Measurements from ENCODE around the gene TK2. TPM values are rescaled to one million over a fixed set of nuclear protein-coding genes. Genes with fewer than 3 reads are reported as not detected.

TK2 gene
- total and polyA plus RNA-seq, 2 experiments from 2014 or later = 1.8 to 4.2 TPM

DNA sequence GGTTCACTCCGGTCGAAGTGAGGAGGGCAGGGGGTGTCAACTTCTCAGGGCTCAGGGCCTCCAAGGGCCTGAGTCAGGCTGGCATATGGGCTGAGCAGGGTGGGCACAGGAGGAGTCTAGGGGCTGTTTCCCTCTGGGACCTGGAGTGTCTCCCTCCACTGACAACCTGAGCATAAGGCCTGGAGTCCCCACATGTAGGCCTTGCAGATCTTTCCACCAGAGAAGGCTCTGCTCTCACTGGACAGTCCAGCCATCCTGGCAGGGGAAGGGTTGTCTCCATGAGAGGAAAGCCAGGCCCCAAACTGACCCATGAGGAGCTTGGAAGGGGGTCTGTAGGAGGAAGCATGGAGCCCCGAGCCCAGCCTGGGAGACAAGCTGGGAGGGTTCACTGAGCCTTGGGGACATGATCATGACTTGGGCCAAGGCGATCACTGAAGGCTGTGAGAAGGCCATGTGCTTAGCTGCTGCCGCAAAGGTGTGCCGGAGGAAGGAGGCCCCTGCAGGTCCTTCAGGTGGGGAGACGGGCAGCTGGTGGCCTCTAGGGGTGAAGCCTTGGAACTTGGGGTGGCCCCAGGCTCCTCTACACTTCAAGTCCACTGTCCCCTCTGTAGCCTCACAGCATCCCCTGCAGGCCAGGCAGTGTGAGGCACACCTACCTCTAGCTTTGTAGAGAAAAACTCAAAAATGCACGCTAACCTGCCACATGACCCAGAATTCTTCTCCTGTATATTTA is 39.2 kb upstream of the TK2 start:
- H3K4me3 Mint-ChIP-seq = no peak overlapping the region
- H3K36me3 Mint-ChIP-seq (ENCODE audit: low read depth) = no peaks in the 10 kb centered on the region
- Histone ChIP-seq H3K36me3 (ENCODE audit: insufficient read depth) (no peaks in the 10 kb centered on the region), H4K20me1 (replicated peaks; ENCODE audit: insufficient read depth) (no peaks in the 10 kb centered on the region), H3K9me2 (ENCODE audit: insufficient read depth) (no peaks in the 10 kb centered on the region), H3K27me3 (ENCODE audit: insufficient read depth) (no peaks in the 10 kb centered on the region), H3K4me1 (ENCODE audit: insufficient read depth) (peaks cover 3% of the 10 kb centered on the region; the same call in 1 of the 2 replicates), H3K27ac (ENCODE audit: low read depth) (no peak overlapping the region), H3K79me2 (replicated peaks; ENCODE audit: insufficient read depth) (no peaks in the 10 kb centered on the region), H3F3A (replicated peaks; ENCODE audit: low read depth) (no peaks in the 10 kb centered on the region), H3K4me2 (no peak overlapping the region), H3K4me3 (no peak overlapping the region), H2AFZ (no peak overlapping the region)
- no peaks in the 10 kb centered on the region for H3K9me3 Mint-ChIP-seq
- DNase-seq (ENCODE audit: low spot score) (peak; percentile 92), ATAC-seq (peak; percentile 99)
- TF ChIP-seq, protein P1, sequence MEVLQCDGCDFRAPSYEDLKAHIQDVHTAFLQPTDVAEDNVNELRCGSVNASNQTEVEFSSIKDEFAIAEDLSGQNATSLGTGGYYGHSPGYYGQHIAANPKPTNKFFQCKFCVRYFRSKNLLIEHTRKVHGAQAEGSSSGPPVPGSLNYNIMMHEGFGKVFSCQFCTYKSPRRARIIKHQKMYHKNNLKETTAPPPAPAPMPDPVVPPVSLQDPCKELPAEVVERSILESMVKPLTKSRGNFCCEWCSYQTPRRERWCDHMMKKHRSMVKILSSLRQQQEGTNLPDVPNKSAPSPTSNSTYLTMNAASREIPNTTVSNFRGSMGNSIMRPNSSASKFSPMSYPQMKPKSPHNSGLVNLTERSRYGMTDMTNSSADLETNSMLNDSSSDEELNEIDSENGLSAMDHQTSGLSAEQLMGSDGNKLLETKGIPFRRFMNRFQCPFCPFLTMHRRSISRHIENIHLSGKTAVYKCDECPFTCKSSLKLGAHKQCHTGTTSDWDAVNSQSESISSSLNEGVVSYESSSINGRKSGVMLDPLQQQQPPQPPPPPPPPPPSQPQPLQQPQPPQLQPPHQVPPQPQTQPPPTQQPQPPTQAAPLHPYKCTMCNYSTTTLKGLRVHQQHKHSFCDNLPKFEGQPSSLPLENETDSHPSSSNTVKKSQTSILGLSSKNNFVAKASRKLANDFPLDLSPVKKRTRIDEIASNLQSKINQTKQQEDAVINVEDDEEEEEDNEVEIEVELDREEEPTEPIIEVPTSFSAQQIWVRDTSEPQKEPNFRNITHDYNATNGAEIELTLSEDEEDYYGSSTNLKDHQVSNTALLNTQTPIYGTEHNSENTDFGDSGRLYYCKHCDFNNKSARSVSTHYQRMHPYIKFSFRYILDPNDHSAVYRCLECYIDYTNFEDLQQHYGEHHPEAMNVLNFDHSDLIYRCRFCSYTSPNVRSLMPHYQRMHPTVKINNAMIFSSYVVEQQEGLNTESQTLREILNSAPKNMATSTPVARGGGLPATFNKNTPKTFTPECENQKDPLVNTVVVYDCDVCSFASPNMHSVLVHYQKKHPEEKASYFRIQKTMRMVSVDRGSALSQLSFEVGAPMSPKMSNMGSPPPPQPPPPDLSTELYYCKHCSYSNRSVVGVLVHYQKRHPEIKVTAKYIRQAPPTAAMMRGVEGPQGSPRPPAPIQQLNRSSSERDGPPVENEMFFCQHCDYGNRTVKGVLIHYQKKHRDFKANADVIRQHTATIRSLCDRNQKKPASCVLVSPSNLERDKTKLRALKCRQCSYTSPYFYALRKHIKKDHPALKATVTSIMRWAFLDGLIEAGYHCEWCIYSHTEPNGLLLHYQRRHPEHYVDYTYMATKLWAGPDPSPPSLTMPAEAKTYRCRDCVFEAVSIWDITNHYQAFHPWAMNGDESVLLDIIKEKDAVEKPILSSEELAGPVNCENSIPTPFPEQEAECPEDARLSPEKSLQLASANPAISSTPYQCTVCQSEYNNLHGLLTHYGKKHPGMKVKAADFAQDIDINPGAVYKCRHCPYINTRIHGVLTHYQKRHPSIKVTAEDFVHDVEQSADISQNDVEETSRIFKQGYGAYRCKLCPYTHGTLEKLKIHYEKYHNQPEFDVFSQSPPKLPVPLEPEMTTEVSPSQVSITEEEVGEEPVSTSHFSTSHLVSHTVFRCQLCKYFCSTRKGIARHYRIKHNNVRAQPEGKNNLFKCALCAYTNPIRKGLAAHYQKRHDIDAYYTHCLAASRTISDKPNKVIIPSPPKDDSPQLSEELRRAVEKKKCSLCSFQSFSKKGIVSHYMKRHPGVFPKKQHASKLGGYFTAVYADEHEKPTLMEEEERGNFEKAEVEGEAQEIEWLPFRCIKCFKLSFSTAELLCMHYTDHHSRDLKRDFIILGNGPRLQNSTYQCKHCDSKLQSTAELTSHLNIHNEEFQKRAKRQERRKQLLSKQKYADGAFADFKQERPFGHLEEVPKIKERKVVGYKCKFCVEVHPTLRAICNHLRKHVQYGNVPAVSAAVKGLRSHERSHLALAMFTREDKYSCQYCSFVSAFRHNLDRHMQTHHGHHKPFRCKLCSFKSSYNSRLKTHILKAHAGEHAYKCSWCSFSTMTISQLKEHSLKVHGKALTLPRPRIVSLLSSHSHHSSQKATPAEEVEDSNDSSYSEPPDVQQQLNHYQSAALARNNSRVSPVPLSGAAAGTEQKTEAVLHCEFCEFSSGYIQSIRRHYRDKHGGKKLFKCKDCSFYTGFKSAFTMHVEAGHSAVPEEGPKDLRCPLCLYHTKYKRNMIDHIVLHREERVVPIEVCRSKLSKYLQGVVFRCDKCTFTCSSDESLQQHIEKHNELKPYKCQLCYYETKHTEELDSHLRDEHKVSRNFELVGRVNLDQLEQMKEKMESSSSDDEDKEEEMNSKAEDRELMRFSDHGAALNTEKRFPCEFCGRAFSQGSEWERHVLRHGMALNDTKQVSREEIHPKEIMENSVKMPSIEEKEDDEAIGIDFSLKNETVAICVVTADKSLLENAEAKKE (CRISPR knock-in tag; IDR thresholded peaks at IDR 0.05) = peak; percentile 91
- TF ChIP-seq EZH2phosphoT487 (IDR thresholded peaks at IDR 0.05; ENCODE audit: unreplicated experiment) (no peak), NANOG (IDR thresholded peaks at IDR 0.05; ENCODE audit: borderline replicate concordance) (no peak), CTCF (conservative IDR thresholded peaks at IDR 0.05; ENCODE audit: low read depth in 2 of 2) (peak; percentile 85 to 98), JUNB (IDR thresholded peaks at IDR 0.05; ENCODE audit: unreplicated experiment) (no peak), ZNF114 (CRISPR knock-in tag; IDR thresholded peaks at IDR 0.05) (no peak), POLR2AphosphoS5 (IDR thresholded peaks at IDR 0.05; ENCODE audit: low read depth) (no peak), CREB1 (CRISPR knock-in tag; IDR thresholded peaks at IDR 0.05; ENCODE audit: low read depth) (0 out of 2 replicates have a peak, but pooled peaks have one; percentile 25), EZH2 (IDR thresholded peaks at IDR 0.05; ENCODE audit: low read depth, unreplicated experiment) (no peak), ETS1 (IDR thresholded peaks at IDR 0.05) (no peak), STAT1 (IDR thresholded peaks at IDR 0.05; ENCODE audit: unreplicated experiment) (no peak)
- TF ChIP-seq, protein P2, sequence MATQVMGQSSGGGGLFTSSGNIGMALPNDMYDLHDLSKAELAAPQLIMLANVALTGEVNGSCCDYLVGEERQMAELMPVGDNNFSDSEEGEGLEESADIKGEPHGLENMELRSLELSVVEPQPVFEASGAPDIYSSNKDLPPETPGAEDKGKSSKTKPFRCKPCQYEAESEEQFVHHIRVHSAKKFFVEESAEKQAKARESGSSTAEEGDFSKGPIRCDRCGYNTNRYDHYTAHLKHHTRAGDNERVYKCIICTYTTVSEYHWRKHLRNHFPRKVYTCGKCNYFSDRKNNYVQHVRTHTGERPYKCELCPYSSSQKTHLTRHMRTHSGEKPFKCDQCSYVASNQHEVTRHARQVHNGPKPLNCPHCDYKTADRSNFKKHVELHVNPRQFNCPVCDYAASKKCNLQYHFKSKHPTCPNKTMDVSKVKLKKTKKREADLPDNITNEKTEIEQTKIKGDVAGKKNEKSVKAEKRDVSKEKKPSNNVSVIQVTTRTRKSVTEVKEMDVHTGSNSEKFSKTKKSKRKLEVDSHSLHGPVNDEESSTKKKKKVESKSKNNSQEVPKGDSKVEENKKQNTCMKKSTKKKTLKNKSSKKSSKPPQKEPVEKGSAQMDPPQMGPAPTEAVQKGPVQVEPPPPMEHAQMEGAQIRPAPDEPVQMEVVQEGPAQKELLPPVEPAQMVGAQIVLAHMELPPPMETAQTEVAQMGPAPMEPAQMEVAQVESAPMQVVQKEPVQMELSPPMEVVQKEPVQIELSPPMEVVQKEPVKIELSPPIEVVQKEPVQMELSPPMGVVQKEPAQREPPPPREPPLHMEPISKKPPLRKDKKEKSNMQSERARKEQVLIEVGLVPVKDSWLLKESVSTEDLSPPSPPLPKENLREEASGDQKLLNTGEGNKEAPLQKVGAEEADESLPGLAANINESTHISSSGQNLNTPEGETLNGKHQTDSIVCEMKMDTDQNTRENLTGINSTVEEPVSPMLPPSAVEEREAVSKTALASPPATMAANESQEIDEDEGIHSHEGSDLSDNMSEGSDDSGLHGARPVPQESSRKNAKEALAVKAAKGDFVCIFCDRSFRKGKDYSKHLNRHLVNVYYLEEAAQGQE (IDR thresholded peaks at IDR 0.05; ENCODE audit: unreplicated experiment) = no peak
- H3K27me3 Mint-ChIP-seq (ENCODE audit: insufficient read depth, low read depth, poor library complexity) = peaks cover 10% of the 10 kb centered on the region
- H3K27ac Mint-ChIP-seq = no peak overlapping the region
- H3K4me1 Mint-ChIP-seq = peaks cover 26% of the 10 kb centered on the region

Data from GM23338 (cell line).